NB4 (cell line): ENCODE data around the gene ATG2B.

Source experiments
- CTCF ChIP-seq: IDR thresholded peaks from one replicate; pipeline ENCODE4 v1.5.1; 2012; ENCODE audit warnings: low read depth, low read length
- MAX ChIP-seq: IDR thresholded peaks from 2 replicates; pipeline ENCODE4 v1.6.1; 2011; ENCODE audit warnings: low read depth, low read length
- MYC ChIP-seq: IDR thresholded peaks from 2 replicates; pipeline ENCODE4 v1.6.1; 2011; ENCODE audit warnings: low read depth, low read length
- POLR2A ChIP-seq: IDR thresholded peaks from 2 replicates; pipeline ENCODE4 v1.6.1; 2011; ENCODE audit warnings: mild to moderate bottlenecking; ENCODE audit not compliant: insufficient read length; ENCODE audit errors: extremely low read depth

- TF ChIP-seq CTCF, result no peak
- no peak for TF ChIP-seq POLR2A
- no peak for TF ChIP-seq MYC
- no peak for TF ChIP-seq MAX
These were observed 55.7 kb downstream of the ATG2B start for GRCh38 chr14:96307434-96307833.
